ENCODE data around the gene KRTAP5-8.
A peak's percentile ranks its signal among the peaks of the same experiment; 100 is the strongest.
"Not testable (repeated sequence)": the region's sequence is repeated elsewhere in the genome, so short reads cannot be mapped to it uniquely, and the experiment has no call there.

Gene KRTAP5-8

DNA sequence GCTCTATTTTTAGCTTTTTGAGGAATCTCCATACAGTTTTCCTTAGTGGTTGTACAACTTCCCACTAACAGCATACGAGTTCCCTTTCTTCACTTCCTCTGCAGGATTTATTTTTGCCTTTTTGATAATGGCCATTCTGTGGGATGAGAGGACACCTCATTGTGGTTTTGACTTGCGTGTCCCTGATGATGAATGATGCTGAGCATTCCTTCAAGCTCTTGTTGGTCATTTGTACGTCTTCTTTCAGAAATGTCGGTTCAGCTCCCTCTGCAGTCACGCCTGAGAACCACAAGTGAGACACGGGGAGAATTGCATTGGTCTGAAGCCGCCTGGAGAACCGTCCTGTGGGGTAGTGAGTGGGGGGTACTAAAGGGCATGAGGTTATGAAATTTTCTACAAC, 25.6 kb downstream of the KRTAP5-8 start:
- DNase-seq (ENCODE audit: extremely low spot score), result peak; percentile 67

DNA sequence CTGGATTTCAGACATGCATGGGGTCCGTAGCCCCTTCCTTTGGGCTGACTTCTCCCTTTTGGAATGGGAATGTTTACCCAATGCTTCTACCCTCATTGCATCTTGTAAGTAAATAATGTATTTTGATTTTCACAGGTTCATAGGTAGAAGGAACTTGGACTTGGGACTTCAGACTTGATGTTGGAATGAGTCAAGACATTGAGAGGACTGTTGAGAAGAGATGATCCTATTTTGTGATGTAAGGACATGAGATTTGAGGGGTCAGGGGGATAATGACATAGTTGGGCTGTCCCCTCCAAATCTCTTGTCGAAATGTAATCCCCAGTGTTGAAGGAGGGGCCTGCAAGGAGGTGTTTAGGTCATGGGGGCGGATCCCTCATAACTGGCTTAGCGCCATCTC, 26.6 kb downstream of the KRTAP5-8 start:
- CTCF ChIA-PET, result no interaction called here
- POLR2A ChIA-PET, result no interaction called here
- no peak for TF ChIP-seq ARNT (IDR thresholded peaks at IDR 0.05)
- TF ChIP-seq HDGF (IDR thresholded peaks at IDR 0.05; ENCODE audit: borderline replicate concordance), result no peak
- TF ChIP-seq SP1 (IDR thresholded peaks at IDR 0.05), result no peak
- TF ChIP-seq, protein P1, sequence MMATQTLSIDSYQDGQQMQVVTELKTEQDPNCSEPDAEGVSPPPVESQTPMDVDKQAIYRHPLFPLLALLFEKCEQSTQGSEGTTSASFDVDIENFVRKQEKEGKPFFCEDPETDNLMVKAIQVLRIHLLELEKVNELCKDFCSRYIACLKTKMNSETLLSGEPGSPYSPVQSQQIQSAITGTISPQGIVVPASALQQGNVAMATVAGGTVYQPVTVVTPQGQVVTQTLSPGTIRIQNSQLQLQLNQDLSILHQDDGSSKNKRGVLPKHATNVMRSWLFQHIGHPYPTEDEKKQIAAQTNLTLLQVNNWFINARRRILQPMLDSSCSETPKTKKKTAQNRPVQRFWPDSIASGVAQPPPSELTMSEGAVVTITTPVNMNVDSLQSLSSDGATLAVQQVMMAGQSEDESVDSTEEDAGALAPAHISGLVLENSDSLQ (IDR thresholded peaks at IDR 0.05), result no peak
- no peak for TF ChIP-seq L3MBTL2 (conservative IDR thresholded peaks at IDR 0.05)
- no peak for TF ChIP-seq TARDBP (IDR thresholded peaks at IDR 0.05)
- TF ChIP-seq FOXA1 (IDR thresholded peaks at IDR 0.05), result no peak
- no peak for DNase-seq (ENCODE audit: extremely low spot score)

More for the DNA sequence above, 25.6 kb downstream of the KRTAP5-8 start:
- CTCF ChIA-PET, result interaction anchor here (0.9 to 1.8 kb wide), 2 partner anchors 10 to 17 kb away, joined by 3 to 10 read pairs; no protein-coding TSS in a partner anchor
- POLR2A ChIA-PET, result no interaction called here
- TF ChIP-seq, protein P1 (IDR thresholded peaks at IDR 0.05), result 0 out of 2 replicates have a peak, but pooled peaks have one; percentile 26
- no peak for TF ChIP-seq LEF1 (IDR thresholded peaks at IDR 0.05; ENCODE audit: borderline replicate concordance)

DNA sequence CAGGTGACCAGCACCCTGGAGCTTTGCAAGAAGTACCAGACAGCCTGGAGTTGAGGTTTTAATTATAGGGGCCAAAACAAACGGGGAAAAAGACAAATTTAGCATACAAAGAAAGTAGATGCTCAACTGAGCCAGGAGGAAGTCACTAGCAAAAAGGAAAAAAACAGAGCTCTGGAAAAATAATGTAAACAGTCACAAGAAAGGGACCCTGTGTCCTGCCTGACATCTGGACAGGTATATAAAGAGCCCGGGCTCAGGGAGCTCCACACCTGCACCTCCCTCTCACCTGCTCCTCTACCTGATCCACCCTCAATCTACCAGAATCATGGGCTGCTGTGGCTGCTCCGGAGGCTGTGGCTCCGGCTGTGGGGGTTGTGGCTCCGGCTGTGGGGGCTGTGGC, 27.4 kb downstream of the KRTAP5-8 start, which contains the start of gene KRTAP5-10:
Gene KRTAP5-10, plus strand, starts transcription at position 301 of the 400 bp plus-strand sequence. Its CDS starts 25 bp downstream, at position 326.
- DNase-seq (ENCODE audit: extremely low spot score), result no peak
- CTCF ChIA-PET, result no interaction called here
- POLR2A ChIA-PET, result no interaction called here
- no peak for TF ChIP-seq FOXK2 (IDR thresholded peaks at IDR 0.05)
- TF ChIP-seq BHLHE40 (IDR thresholded peaks at IDR 0.05; ENCODE audit: borderline replicate concordance), result no peak
- no peak for TF ChIP-seq TARDBP (IDR thresholded peaks at IDR 0.05)
- no peak for TF ChIP-seq NFRKB (IDR thresholded peaks at IDR 0.05)
- no peak for TF ChIP-seq SUZ12 (IDR thresholded peaks at IDR 0.05)
- no peak for TF ChIP-seq FOXA1 (IDR thresholded peaks at IDR 0.05)
- TF ChIP-seq L3MBTL2 (conservative IDR thresholded peaks at IDR 0.05), result no peak
- TF ChIP-seq, protein P1 (IDR thresholded peaks at IDR 0.05), result no peak
- no peak for TF ChIP-seq LEF1 (IDR thresholded peaks at IDR 0.05; ENCODE audit: borderline replicate concordance)
- TF ChIP-seq SP1 (IDR thresholded peaks at IDR 0.05), result no peak
- no peak for TF ChIP-seq ARNT (IDR thresholded peaks at IDR 0.05)

DNA sequence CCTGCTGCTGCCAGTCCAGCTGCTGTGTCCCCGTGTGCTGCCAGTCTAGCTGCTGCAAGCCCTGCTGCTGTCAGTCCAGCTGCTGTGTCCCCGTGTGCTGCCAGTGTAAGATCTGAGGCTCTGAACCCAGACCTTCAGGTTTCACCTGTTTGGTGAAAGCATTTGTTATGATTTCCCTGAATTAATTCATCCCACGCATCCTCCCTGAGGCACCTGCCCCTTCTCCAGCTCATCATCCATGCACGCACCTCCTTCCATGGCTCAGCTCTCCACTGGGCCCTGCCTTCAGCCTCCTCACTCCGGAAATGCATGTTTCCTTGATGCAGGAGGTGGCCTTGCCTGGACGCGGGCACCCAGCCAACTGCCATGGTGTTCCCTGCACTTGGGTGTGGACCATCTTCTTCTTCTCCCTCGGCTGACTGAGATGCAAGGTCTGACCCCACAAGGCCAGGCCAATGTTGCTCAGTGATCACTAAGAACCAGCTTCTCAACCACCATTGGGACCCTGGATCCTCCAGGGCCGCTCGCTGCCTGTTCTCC, 28.3 kb downstream of the KRTAP5-8 start:
- CTCF ChIA-PET, result no interaction called here
- no peak for TF ChIP-seq ELF4 (IDR thresholded peaks at IDR 0.05)
- TF ChIP-seq FOXM1 (IDR thresholded peaks at IDR 0.05; ENCODE audit: borderline replicate concordance), result no peak
- TF ChIP-seq CTBP1 (IDR thresholded peaks at IDR 0.05; ENCODE audit: borderline replicate concordance), result no peak
- no peak for TF ChIP-seq SP1 (IDR thresholded peaks at IDR 0.05)
- no peak for TF ChIP-seq LEF1 (IDR thresholded peaks at IDR 0.05; ENCODE audit: borderline replicate concordance)
- TF ChIP-seq L3MBTL2 (conservative IDR thresholded peaks at IDR 0.05), result no peak
- TF ChIP-seq NFRKB (IDR thresholded peaks at IDR 0.05), result no peak
- POLR2A ChIA-PET, result no interaction called here
- no peak for DNase-seq (ENCODE audit: extremely low spot score)

DNA sequence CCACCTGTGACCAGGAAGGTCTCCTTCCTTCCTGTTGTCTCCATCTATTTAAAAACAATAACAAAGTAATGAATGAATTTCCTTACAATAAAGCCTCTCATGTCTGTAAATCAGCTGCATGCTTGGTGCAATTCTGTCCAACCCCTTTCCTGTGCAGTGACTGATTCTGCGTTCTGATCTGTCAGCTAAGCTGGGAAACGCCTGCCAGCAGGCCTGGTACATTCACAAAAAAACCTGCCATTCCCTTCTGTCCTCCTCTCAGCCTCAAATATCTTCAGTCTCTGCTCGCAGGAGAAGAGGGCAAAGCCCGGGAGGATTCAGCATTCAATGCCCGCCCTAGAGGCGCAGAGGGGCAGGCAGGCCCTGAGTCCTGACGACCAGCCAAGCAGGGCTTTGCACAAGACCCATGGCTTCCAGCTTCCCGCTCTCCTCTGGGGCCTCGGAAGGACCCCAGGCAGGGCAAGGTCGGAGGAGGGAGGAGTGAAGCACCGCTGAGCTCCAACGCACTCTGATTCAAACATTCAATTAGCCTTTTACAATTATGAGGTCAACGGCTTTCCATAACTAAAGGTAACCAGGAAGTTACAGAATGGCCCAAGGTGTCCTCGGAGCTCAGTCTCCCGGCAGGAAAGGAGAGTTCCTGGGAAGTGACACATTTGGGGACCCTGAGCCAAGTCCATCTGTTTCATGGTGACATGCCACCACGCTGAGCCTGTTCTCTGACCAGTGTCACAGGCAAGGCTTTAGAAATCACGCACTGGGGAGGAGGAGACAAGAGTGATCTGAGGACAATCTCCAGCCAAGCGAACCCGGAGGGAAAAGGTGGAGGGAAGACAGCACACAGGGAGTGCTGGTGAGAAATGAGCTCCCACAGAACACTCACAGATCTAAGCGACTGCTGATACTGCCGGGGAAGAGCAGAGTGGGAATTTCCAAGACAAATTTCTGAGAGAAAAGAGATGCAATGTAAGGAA, 29.1 kb downstream of the KRTAP5-8 start:
- POLR2A ChIA-PET; DNase-seq (ENCODE audit: extremely low spot score): not testable (repeated sequence)
- CTCF ChIA-PET, result interaction anchor here (2.0 kb wide), 1 partner anchor 13 kb away, joined by 4 read pairs; no protein-coding TSS in a partner anchor

DNA sequence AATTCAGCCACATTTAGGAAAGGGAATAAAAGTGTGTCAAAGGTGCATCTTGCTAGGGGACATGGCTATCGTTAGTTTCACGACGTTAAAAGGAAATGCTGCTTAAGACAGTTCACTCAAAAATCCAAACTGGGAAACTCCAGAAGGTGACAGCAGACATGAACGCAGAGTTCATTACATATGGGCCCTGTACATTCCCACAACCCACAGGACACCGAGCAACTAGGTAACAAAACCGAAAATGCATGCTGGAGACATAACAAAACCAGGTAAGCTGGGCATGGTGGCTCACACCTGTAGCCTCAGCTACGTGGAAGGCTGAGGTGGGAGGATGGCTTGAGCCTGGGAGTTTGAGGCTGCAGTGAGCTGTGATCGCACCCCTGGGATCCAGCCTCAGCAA, 29.8 kb downstream of the KRTAP5-8 start:
- POLR2A ChIA-PET; DNase-seq (ENCODE audit: extremely low spot score): not testable (repeated sequence)
- CTCF ChIA-PET, result interaction anchor here (2.0 kb wide), 1 partner anchor 12 kb away, joined by 4 read pairs; no protein-coding TSS in a partner anchor

DNA sequence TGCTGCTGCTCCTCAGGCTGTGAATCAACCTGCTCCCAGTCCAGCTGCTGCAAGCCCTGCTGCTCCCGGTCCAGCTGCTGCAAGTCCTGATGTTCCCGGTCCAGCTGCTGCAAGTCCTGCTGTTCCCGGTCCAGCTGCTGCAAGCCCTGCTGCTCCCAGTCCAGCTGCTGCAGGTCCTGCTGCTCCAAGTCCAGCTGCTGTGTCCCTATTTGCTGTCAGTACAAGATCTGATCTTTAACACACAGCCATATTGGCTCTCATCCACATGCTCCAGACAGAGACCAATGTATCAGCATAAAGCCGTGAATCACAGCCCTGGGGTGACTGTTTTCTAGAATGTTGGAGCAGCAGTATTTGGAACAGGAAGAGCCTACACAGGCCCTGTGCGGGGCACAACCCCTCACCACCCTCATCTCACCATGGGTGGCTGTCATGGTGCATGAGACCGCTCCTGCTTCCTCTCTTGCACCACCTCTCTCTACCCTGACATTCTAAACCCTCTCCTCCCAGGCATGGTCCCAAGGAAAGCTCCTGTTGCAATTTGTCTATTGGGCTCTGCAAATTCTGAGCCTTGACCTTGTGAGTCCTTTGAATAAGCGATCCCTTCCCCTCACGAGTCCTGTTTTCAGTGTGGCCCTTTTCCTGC, 31.0 kb downstream of the KRTAP5-8 start:
- CTCF ChIA-PET, result interaction anchor here (2.0 kb wide), 1 partner anchor 11 kb away, joined by 4 read pairs; no protein-coding TSS in a partner anchor
- POLR2A ChIA-PET, result no interaction called here
- DNase-seq (ENCODE audit: extremely low spot score), result no peak
- no peak for TF ChIP-seq FOXM1 (IDR thresholded peaks at IDR 0.05; ENCODE audit: borderline replicate concordance)
- no peak for TF ChIP-seq ZNF384 (IDR thresholded peaks at IDR 0.05)
- no peak for TF ChIP-seq BHLHE40 (IDR thresholded peaks at IDR 0.05; ENCODE audit: borderline replicate concordance)
- no peak for TF ChIP-seq FOXA1 (IDR thresholded peaks at IDR 0.05)
- no peak for TF ChIP-seq ELF4 (IDR thresholded peaks at IDR 0.05)
- TF ChIP-seq, protein P1 (IDR thresholded peaks at IDR 0.05), result no peak
- TF ChIP-seq SUZ12 (IDR thresholded peaks at IDR 0.05), result no peak
- no peak for TF ChIP-seq SP1 (IDR thresholded peaks at IDR 0.05)
- TF ChIP-seq NFRKB (IDR thresholded peaks at IDR 0.05), result no peak
- no peak for TF ChIP-seq CTBP1 (IDR thresholded peaks at IDR 0.05; ENCODE audit: borderline replicate concordance)
- no peak for TF ChIP-seq LEF1 (IDR thresholded peaks at IDR 0.05; ENCODE audit: borderline replicate concordance)
- no peak for TF ChIP-seq TARDBP (IDR thresholded peaks at IDR 0.05)
- TF ChIP-seq HDGF (IDR thresholded peaks at IDR 0.05; ENCODE audit: borderline replicate concordance), result no peak
- TF ChIP-seq L3MBTL2 (conservative IDR thresholded peaks at IDR 0.05), result no peak
- no peak for TF ChIP-seq ARNT (IDR thresholded peaks at IDR 0.05)

DNA sequence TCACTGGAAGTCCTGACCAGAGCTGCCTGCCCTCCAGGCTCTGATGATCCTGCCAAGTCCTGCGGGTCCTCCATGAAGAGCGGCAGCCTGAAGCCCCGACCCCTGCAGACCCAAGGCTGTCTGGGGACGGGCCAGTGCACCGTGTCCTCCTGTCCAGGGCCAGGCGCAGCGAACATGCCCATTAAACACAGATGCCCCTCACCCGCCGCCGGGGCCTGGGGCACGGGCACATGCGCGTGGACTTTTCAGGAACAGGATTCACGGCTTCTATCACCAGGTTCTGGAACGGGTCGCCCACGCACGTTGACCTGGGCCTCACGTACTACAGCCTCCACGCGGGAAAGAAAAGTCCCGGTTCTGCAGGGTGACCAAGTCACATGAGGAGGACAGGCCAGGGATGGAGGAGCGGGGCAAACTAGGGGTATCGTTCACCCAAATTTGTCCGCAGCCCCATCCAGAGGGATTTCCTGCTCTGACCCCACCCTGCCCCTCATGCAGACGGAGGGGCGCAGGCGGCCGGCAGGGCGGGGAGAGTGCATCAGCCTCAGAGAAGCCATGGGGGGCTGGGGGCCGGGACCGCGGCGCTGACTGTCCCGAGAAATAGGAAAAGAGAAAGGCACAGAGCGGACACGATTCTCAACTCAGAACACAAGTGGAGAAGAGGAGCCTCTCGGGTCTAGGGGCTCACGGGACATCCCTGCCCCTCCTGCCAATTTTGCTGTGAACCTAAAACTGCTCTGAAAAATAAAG, 33.5 kb downstream of the KRTAP5-8 start:
- DNase-seq (ENCODE audit: extremely low spot score), result not testable (repeated sequence)

More for the DNA sequence above, 33.5 kb downstream of the KRTAP5-8 start:
- POLR2A ChIA-PET, CTCF ChIA-PET: not testable (repeated sequence)
